ENCODE measurements around the gene TK2. TPM values are rescaled to one million over a fixed set of nuclear protein-coding genes. Genes with fewer than 3 reads are reported as not detected.

Gene TK2
- polyA plus RNA-seq, 3 donors = 29.8 to 38.9 (median 32.4) TPM

- intact Hi-C loops (cut with micrococcal nuclease) = loop anchor here (5.0 to 10.0 kb wide), 3 partner anchors 37 to 74 kb away; partner anchors contain the start of genes CKLF (in 1 of the 2) and TK2 (in 1 of the 2)
- Mint-ChIP-seq H3K27ac (peak overlapping the region in 4 of 7 donors; percentile 23 to 50 (median 38)), H3K27me3 (ENCODE audit: low read depth in 3 of 3) (peaks cover 0 to 11% (median 4%) of the 10 kb centered on the region in 3 donors), H3K36me3 (peaks cover 2 to 5% of the 10 kb centered on the region in 2 donors), H3K4me1 (peaks cover 40% of the 10 kb centered on the region), H3K4me3 (peak overlapping the region; percentile 31 to 69), H3K9me3 (peaks cover 0 to 2% (median 0%) of the 10 kb centered on the region in 7 donors)
- peak in 1 of 3 donors; percentile 3 for DNase-seq
- Histone ChIP-seq H3K36me3 (replicated peaks in 1 of 2; ENCODE audit: control insufficient read depth in 1 of 2, insufficient read depth in 2 of 2, low read length in 2 of 2) (no peaks in the 10 kb centered on the region), H3K4me1 (ENCODE audit: control insufficient read depth in 1 of 2, insufficient read depth in 2 of 2, low read length in 2 of 2) (peaks cover 36 to 46% of the 10 kb centered on the region in 2 donors), H3K9ac (ENCODE audit: insufficient read depth, low read length, poor library complexity, severe bottlenecking) (no peak overlapping the region), H3K79me2 (ENCODE audit: insufficient read depth, low read length) (no peaks in the 10 kb centered on the region), H4K20me1 (ENCODE audit: insufficient read depth, low read length) (no peaks in the 10 kb centered on the region), H3K4me3 (replicated peaks in 1 of 3; ENCODE audit: low read depth in 2 of 3, low read length in 3 of 3) (no peak overlapping the region), H3K27me3 (ENCODE audit: control insufficient read depth in 2 of 2, insufficient read depth in 2 of 2, low read length in 2 of 2) (no peaks in the 10 kb centered on the region), H3K27ac (ENCODE audit: low read depth in 1 of 2, low read length in 2 of 2) (no peak overlapping the region), H3K4me2 (replicated peaks; ENCODE audit: extremely low read depth, low read length, poor library complexity, severe bottlenecking) (no peak overlapping the region), H2AFZ (ENCODE audit: insufficient read depth, low read depth, low read length, poor library complexity, severe bottlenecking) (no peak overlapping the region), H3K9me3 (replicated peaks in 1 of 2; ENCODE audit: control insufficient read depth in 1 of 2, insufficient read depth in 1 of 2, low read length in 2 of 2) (no peaks in the 10 kb centered on the region)
- TF ChIP-seq CTCF (IDR thresholded peaks at IDR 0.05) = no peak
- WGBS (ENCODE audit: insufficient coverage) = 94% methylated on average over 24 of the region's 25 CpGs
These were observed 69.4 kb downstream of the TK2 start for GRCh38 chr16:66480265-66481080.

GRCh38 chr16:66479661-66480264 lies 70.2 kb downstream of the TK2 start:
- H3K4me1 Mint-ChIP-seq = peaks cover 37% of the 10 kb centered on the region
- H3K27me3 Mint-ChIP-seq (ENCODE audit: low read depth in 3 of 3) = peaks cover 4 to 16% (median 7%) of the 10 kb centered on the region in 3 donors
- H3K36me3 ChIP-seq (replicated peaks in 1 of 2; ENCODE audit: control insufficient read depth in 1 of 2, insufficient read depth in 2 of 2, low read length in 2 of 2) = no peaks in the 10 kb centered on the region
- H3K27ac Mint-ChIP-seq = peak overlapping the region in 2 of 7 donors; percentile 23 to 50
- H3K9me3 ChIP-seq (replicated peaks in 1 of 2; ENCODE audit: control insufficient read depth in 1 of 2, insufficient read depth in 1 of 2, low read length in 2 of 2) = no peaks in the 10 kb centered on the region
- no peaks in the 10 kb centered on the region for H3K27me3 ChIP-seq (ENCODE audit: control insufficient read depth in 2 of 2, insufficient read depth in 2 of 2, low read length in 2 of 2)
- H3K79me2 ChIP-seq (ENCODE audit: insufficient read depth, low read length) = no peaks in the 10 kb centered on the region
- no peak overlapping the region for H3K9ac ChIP-seq (ENCODE audit: insufficient read depth, low read length, poor library complexity, severe bottlenecking)
- peaks cover 0 to 2% (median 0%) of the 10 kb centered on the region in 7 donors for H3K9me3 Mint-ChIP-seq
- WGBS (ENCODE audit: insufficient coverage) = 84% methylated on average over 3 of the region's 5 CpGs
- no peak overlapping the region for H3K4me3 ChIP-seq (replicated peaks in 1 of 3; ENCODE audit: low read depth in 2 of 3, low read length in 3 of 3)
- intact Hi-C loops (cut with micrococcal nuclease) = loop anchor here (2.0 to 10.0 kb wide), 7 partner anchors 35 to 109 kb away; partner anchors contain the start of genes CKLF (in 2 of the 2) and TK2 (in 2 of the 2)
- H3K4me2 ChIP-seq (replicated peaks; ENCODE audit: extremely low read depth, low read length, poor library complexity, severe bottlenecking) = no peak overlapping the region
- no peak for TF ChIP-seq CTCF (IDR thresholded peaks at IDR 0.05)
- no peak for DNase-seq
- peaks cover 2 to 5% of the 10 kb centered on the region in 2 donors for H3K36me3 Mint-ChIP-seq
- H3K27ac ChIP-seq (ENCODE audit: low read depth in 1 of 2, low read length in 2 of 2) = no peak overlapping the region
- no peaks in the 10 kb centered on the region for H4K20me1 ChIP-seq (ENCODE audit: insufficient read depth, low read length)
- peak overlapping the region in 1 of 2 donors; percentile 31 for H3K4me3 Mint-ChIP-seq
- no peak overlapping the region for H2AFZ ChIP-seq (ENCODE audit: insufficient read depth, low read depth, low read length, poor library complexity, severe bottlenecking)
- peaks cover 29 to 39% of the 10 kb centered on the region in 2 donors for H3K4me1 ChIP-seq (ENCODE audit: control insufficient read depth in 1 of 2, insufficient read depth in 2 of 2, low read length in 2 of 2)

Measured in CD14-positive monocyte (primary cell).